Keratinocyte (primary cell): ENCODE measurements around the gene C19orf73. TPM values are rescaled to one million over a fixed set of nuclear protein-coding genes. Genes with fewer than 3 reads are reported as not detected.

Source experiments
- DNase-seq: peaks from one replicate; pipeline ENCODE4 v3.0.0-alpha.2; 2011; ENCODE audit warnings: low read depth, missing footprints, low spot score
- FAIRE-seq: peaks from 2 replicates; lab custom pipeline; 2011; peaks lifted over from hg19 to GRCh38; lab: Jason Lieb, UNC
- H2AFZ ChIP-seq: 2 replicates; pipeline ENCODE4 v1.6.0; 2012; ENCODE audit warnings: low read length, control low read depth, inconsistent platforms; ENCODE audit not compliant: control insufficient read depth
- H3K27ac ChIP-seq: 2 replicates; pipeline ENCODE4 v1.5.1; 2011; ENCODE audit warnings: low read length; ENCODE audit not compliant: control insufficient read depth, insufficient read depth
- H3K27me3 ChIP-seq: 3 replicates; pipeline ENCODE4 v1.6.0; 2011; ENCODE audit warnings: low read length; ENCODE audit not compliant: control insufficient read depth, insufficient read depth; ENCODE audit errors: extremely low read depth
- H3K36me3 ChIP-seq, 2 experiments: 2 replicates in 1 of 2; 3 replicates in 1 of 2; pipeline ENCODE4 v1.5.1; 2011; ENCODE audit warnings: low read length in 2 of 2, mild to moderate bottlenecking in 1 of 2; ENCODE audit not compliant: control insufficient read depth in 2 of 2, insufficient read depth in 2 of 2; ENCODE audit errors: extremely low read depth in 1 of 2
- H3K4me1 ChIP-seq: 3 replicates; pipeline ENCODE4 v1.5.1; 2011; ENCODE audit warnings: low read length; ENCODE audit not compliant: control insufficient read depth, insufficient read depth; ENCODE audit errors: extremely low read depth
- H3K4me2 ChIP-seq: 3 replicates; pipeline ENCODE4 v1.6.0; 2011; ENCODE audit warnings: low read depth, low read length; ENCODE audit not compliant: control insufficient read depth, insufficient read depth; ENCODE audit errors: extremely low read depth
- H3K4me3 ChIP-seq, 3 experiments: fragments of 200-600 bp in 1 of 3; sonication (generic) in 1 of 3; 2 replicates in 2 of 3; 3 replicates in 1 of 3; pipeline ENCODE4 v1.5.1; 2011 to 2016; ENCODE audit warnings: low read length in 3 of 3, mild to moderate bottlenecking in 3 of 3, control low read depth in 2 of 3, inconsistent platforms in 1 of 3, low read depth in 1 of 3, mixed read lengths in 1 of 3, mixed run types in 1 of 3, moderate library complexity in 1 of 3; ENCODE audit not compliant: control insufficient read depth in 2 of 3, insufficient read depth in 2 of 3; ENCODE audit errors: extremely low read depth in 1 of 3
- H3K79me2 ChIP-seq: 2 replicates; pipeline ENCODE4 v1.6.0; 2012; ENCODE audit warnings: low read length; ENCODE audit not compliant: control insufficient read depth, insufficient read depth
- H3K9ac ChIP-seq: 3 replicates; pipeline ENCODE4 v1.6.0; 2011; ENCODE audit warnings: low read length; ENCODE audit not compliant: control insufficient read depth, insufficient read depth; ENCODE audit errors: extremely low read depth
- H3K9me1 ChIP-seq: 3 replicates; pipeline ENCODE4 v1.6.0; 2011; ENCODE audit warnings: low read length; ENCODE audit not compliant: control insufficient read depth, insufficient read depth; ENCODE audit errors: extremely low read depth
- H3K9me3 ChIP-seq: 2 replicates; pipeline ENCODE4 v1.5.1; 2012; ENCODE audit warnings: low read depth, low read length; ENCODE audit not compliant: control insufficient read depth
- H4K20me1 ChIP-seq: 3 replicates; pipeline ENCODE4 v1.6.0; 2011; ENCODE audit warnings: low read length; ENCODE audit not compliant: control insufficient read depth, insufficient read depth; ENCODE audit errors: extremely low read depth
- EZH2 ChIP-seq: IDR thresholded peaks from one replicate; pipeline ENCODE4 v1.6.1; 2012; ENCODE audit warnings: inconsistent platforms, mild to moderate bottlenecking, low read length, moderate library complexity
- dilution Hi-C: fragments of 300-500 bp; cut with MboI; formaldehyde crosslinking; loops from one replicate; pipeline ENCODE4 v1.7.0; 2020; ENCODE audit warnings: low sequenced_read_pairs; ENCODE audit not compliant: extremely low pct_ligation_motif_present
- polyA plus RNA-seq, 5 experiments: library from polyadenylated mRNA; depleted of rRNA in 3 of 5; stranded (reverse) in 3 of 5; stranded (forward) in 1 of 5; unstranded in 1 of 5; fragments of >200 nt; gene quantifications; 1 replicate in 1 of 5; 2 replicates in 3 of 5; 3 replicates in 1 of 5; pipeline versions ENCODE4 v1.2.1 to v1.2.3, GENCODE V29; 2011 to 2012; ENCODE audit warnings: missing spikeins in 2 of 5, low read depth in 1 of 5, low replicate concordance in 1 of 5
- TF ChIP-seq, protein P1 (sequence below), 3 experiments: IDR thresholded peaks in 1 of 3; conservative IDR thresholded peaks in 1 of 3; optimal IDR thresholded peaks in 1 of 3; 2 replicates in 2 of 3; 3 replicates in 1 of 3; pipeline versions ENCODE3 to v1.5.1; 2011; ENCODE audit warnings: low read length in 3 of 3, mild to moderate bottlenecking in 3 of 3, moderate library complexity in 2 of 3, control low read depth in 1 of 3, inconsistent platforms in 1 of 3; ENCODE audit not compliant: insufficient read depth in 2 of 3; ENCODE audit errors: extremely low read depth in 1 of 3

C19orf73 gene
- polyA plus RNA-seq, 1 donor (not counting 4 experiments of a cell fraction or from before 2014, with no cell fraction given): 0.71 TPM

DNA sequence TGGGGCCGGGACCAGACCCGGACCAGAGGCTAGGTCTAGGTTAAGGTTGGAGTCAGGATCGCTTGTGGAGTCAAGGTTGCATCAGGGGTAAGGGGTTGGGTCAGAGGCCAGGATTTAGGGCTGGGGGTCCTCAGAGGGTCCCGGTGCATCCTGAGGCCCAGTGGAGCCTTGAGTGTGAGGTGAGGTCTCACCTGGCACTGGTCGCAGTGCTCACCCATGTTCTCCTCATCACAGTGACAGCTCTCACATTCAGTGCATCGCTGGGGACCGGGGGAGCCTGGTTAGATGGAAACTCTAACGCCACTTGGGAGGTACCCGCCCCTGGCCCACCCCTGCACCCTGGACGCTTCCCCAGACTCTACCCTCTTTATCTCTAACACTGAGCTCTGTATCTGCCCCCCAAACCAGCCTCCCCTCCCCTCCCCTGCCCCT lies 33.2 kb upstream of the C19orf73 start:
- dilution Hi-C loops: no loop called here
- Histone ChIP-seq H3K9me1 (no peaks in the 10 kb centered on the region), H3K4me1 (peaks cover 22% of the 10 kb centered on the region), H4K20me1 (no peaks in the 10 kb centered on the region), H3K9me3 (no peaks in the 10 kb centered on the region), H2AFZ (no peak overlapping the region), H3K4me2 (no peak overlapping the region), H3K36me3 (no peaks in the 10 kb centered on the region), H3K27ac (no peak overlapping the region), H3K27me3 (no peaks in the 10 kb centered on the region), H3K9ac (no peak overlapping the region), H3K79me2 (no peaks in the 10 kb centered on the region), H3K4me3 (no peak overlapping the region)
- FAIRE-seq (no peak), DNase-seq (no peak)
- no peak for TF ChIP-seq EZH2
- TF ChIP-seq, protein P1, sequence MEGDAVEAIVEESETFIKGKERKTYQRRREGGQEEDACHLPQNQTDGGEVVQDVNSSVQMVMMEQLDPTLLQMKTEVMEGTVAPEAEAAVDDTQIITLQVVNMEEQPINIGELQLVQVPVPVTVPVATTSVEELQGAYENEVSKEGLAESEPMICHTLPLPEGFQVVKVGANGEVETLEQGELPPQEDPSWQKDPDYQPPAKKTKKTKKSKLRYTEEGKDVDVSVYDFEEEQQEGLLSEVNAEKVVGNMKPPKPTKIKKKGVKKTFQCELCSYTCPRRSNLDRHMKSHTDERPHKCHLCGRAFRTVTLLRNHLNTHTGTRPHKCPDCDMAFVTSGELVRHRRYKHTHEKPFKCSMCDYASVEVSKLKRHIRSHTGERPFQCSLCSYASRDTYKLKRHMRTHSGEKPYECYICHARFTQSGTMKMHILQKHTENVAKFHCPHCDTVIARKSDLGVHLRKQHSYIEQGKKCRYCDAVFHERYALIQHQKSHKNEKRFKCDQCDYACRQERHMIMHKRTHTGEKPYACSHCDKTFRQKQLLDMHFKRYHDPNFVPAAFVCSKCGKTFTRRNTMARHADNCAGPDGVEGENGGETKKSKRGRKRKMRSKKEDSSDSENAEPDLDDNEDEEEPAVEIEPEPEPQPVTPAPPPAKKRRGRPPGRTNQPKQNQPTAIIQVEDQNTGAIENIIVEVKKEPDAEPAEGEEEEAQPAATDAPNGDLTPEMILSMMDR (optimal IDR thresholded peaks at IDR 0.05 in 1 of 3, IDR thresholded peaks at IDR 0.05 in 1 of 3, conservative IDR thresholded peaks at IDR 0.05 in 1 of 3; ENCODE audit: extremely low read depth in 1 of 3, insufficient read depth in 2 of 3, low read length in 3 of 3): no peak

DNA sequence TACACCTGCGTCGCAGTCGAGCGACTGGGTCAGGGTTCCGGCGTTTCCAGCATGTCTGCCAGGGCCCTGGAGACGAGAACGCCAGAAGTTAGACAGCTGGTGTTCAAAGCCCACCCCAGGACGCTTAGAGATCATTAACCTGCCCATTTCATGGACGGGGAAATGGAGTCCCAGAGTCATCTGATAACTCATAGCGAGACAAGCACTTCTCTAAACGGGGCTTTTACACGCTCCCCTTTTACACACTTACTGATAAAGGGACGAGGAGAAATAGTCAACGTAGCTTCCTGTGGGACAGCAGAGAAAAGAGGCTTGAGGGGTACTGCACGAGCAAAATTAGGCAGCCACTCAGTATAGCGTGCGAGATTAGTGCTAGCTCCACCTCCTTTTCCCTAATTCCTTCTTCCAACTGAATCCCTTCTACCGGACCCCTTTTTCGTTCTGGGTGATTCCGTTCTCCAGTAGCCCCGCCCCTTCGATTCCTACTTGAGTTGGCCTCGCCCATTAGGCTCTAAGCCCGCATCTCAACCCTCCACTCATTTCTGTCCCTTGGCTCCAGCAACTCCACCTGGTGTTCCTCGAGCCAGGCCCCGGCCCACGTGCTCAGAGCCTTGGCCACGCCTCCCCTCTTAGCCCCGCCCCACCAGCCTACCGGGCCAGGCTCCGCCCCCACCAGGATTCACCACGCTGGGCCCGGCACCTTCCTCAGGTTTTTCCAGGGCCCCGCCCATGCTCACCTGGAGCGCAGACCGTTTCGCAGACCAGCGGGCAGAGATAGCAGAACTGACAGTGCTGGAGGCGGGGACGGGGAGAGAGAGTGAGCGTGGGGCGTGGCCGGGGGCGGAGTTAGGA lies 32.5 kb upstream of the C19orf73 start:
- Histone ChIP-seq H3K36me3 (no peaks in the 10 kb centered on the region), H4K20me1 (no peaks in the 10 kb centered on the region), H3K4me2 (peak overlapping the region; percentile 99), H2AFZ (no peak overlapping the region), H3K79me2 (no peaks in the 10 kb centered on the region), H3K9me1 (no peaks in the 10 kb centered on the region), H3K4me1 (peaks cover 22% of the 10 kb centered on the region), H3K9ac (no peak overlapping the region), H3K4me3 (peak overlapping the region in 2 of 3 experiments; percentile 44 to 84), H3K27me3 (no peaks in the 10 kb centered on the region), H3K9me3 (no peaks in the 10 kb centered on the region), H3K27ac (peak overlapping the region; percentile 13)
- no peak for TF ChIP-seq EZH2
- TF ChIP-seq, protein P1 (optimal IDR thresholded peaks at IDR 0.05 in 1 of 3, IDR thresholded peaks at IDR 0.05 in 1 of 3, conservative IDR thresholded peaks at IDR 0.05 in 1 of 3; ENCODE audit: extremely low read depth in 1 of 3, insufficient read depth in 2 of 3, low read length in 3 of 3): no peak
- DNase-seq: peak; percentile 84
- dilution Hi-C loops: no loop called here
- peak; percentile 60 for FAIRE-seq
